ENCODE measurements around the gene FLT3LG. TPM values are rescaled to one million over a fixed set of nuclear protein-coding genes. Genes with fewer than 3 reads are reported as not detected.
"Not testable (repeated sequence)": the region's sequence is repeated elsewhere in the genome, so short reads cannot be mapped to it uniquely, and the experiment has no call there.

FLT3LG gene
- total RNA-seq, 1 donor from 2014 or later: 3.3 TPM

DNA sequence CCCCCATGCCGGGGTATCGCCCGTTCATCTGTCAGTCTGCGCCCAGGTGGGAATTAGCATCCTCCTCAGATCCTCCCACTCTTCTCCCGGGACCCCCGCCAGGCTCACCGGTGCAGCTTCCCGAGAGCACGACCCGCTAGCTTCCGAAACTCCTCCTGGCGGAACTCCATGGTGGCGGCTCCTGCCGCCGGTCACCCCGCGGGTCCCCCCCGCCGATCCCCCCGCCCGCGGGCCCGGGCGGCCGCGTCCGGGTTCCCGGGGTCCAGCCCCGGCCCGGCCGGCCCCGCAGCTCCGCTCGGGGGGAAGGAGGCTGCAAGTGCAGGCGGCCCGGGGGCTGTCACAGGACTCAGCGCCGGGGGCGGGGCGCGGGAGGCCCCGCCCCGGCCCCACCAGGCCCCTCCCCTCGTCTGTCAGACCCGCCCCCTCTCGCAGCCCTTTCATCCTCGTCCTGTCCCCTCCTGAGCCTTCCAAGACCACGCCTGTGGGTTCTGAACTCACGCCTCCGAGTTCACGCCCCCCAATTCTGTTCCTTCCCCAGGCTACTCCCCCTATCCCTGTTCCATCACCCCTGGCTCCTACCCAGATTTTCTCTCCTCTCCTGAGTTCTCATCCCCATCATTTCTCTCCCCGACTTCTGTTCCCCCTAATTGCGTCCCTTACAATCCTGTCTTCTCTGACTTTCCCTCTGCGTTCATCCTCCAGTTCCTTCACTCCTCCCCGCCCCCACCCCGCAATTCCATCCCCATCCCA lies 32.6 kb upstream of the FLT3LG start, which contains the start of gene SLC17A7:
Gene SLC17A7 (minus strand): TSS at position 318 of the 750 bp plus-strand sequence. CDS start 148 bp downstream, at position 170.
- ATAC-seq: no peak

DNA sequence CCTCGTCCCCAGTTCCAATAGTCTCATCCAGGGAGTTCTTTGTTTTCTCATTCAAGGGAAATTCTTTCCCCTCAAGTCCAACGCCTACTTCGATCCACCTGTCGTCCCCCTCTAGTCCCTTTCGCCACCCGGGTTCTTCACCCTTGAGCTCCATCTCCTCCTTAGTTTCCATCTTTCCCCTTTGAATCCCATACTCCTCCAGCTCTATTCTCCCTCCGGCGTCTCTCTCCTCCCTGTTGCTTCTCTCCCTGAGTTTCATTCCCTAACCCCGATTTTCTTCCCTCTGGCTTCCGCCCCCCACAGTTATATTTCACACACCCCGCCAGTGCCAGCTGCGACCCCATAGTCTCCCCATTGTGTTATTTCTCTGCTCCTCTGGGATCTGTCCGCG lies 32.1 kb upstream of the FLT3LG start:
- no peak for ATAC-seq

DNA sequence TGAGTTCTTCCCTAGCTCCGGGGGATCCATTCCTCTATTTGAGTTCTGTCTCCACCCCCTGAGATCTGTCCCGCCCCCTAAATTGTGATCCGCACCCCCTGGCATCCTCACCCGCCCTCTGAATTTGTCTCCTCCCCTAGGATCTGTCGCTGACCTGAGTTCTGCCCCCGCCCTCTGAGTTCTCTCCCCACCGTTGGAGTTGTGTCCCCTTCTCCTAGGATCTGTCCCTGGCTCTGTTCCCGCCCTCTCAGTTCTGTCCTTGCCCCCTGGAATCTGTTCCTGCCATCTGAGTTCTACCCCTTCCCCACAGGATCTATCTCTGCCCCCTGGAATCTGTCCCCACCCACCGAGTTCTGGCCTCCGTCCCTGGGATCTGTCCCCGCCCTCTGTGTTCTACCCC lies 31.7 kb upstream of the FLT3LG start:
- ATAC-seq: no peak

DNA sequence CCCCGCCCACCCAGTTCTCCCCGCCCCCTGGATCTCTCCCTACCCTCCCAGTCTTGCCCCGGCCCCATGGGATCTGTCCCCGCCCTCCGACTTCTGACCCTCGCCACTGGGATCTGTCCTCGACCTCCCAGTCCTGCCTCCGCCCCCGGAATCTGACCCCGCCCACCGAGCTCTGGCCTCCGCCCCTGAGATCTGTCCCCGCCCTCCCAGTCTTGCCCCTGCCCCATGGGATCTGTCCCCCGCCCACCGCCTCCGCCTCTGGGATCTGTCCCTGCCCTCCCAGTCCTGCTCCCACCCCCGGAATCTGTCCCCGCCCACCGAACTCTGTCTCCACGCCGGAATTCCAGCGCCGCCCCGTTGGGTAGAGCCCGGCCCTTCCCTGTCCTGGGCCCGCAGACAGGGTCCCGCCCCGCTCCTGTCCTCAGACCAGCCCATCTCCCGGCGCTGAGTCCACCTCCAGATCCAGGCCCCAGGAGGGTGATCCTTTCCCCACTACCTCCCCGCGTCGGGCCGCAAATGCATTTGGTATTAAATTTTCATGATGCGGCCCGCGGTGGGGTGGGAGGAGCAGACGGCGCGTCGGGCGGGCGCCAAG lies 31.1 kb upstream of the FLT3LG start:
- peak; percentile 69 for ATAC-seq

DNA sequence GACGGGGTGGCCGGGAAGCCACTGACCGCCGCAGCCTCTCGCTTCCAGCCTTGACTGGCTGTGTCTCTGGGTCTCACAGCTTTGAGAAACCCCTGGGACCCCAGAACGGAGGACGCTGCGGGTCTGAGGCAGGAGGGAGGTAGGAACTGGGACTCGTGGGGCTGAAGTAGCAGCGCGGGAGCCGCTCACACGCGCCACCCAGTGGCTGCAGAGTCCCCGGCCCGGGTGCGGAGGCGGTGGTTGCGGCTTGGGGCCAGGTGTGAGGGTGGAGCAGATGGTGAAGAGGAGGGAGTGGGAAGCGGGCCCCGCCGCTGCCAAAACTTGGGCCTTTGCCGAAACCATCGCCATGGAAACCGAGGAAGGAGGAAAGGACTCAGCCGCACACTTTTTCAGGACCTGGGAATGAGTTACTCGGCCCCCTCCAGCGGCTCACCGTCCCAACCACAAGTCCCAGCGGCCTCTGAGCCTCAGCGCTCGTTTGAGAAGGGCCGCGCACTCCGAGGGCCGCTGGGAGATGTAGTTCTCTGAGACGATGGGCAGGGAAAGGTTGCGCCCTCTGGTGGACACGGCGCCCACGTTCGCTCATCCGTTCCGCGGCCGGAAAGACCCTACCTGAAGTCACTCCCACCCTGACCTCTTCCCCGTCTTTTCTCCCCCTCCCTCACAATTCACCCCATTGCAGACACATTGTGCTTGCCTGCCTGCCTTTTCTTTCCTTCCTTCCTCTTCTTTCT lies 30.5 kb upstream of the FLT3LG start:
- peak; percentile 86 for ATAC-seq

DNA sequence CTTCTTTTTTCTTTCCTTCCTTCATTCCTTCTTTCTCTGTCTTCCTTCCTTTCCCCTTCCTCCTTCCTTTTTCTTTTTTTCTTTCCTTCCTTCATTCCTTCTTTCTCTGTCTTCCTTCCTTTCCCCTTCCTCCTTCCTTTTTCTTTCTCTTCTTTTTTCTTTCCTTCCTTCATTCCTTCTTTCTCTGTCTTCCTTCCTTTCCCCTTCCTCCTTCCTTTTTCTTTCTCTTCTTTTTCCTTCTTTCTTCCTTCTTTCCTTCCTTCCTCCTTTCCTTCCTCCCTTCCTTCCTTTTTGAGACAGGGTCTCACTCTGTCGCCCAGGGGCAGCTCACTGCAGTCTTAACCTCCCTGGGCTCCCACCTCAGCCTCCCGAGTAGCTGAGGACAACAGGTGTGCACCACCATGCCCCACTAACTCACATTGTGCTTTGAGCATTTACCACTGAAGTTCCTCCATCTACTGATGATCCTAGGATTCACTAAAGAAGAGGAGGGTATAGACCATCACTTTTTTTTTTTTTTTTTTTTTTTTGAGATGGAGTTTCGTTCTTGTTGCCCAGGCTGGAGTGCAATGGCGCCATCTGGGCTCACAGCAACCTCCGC lies 29.8 kb upstream of the FLT3LG start:
- not testable (repeated sequence) for ATAC-seq

DNA sequence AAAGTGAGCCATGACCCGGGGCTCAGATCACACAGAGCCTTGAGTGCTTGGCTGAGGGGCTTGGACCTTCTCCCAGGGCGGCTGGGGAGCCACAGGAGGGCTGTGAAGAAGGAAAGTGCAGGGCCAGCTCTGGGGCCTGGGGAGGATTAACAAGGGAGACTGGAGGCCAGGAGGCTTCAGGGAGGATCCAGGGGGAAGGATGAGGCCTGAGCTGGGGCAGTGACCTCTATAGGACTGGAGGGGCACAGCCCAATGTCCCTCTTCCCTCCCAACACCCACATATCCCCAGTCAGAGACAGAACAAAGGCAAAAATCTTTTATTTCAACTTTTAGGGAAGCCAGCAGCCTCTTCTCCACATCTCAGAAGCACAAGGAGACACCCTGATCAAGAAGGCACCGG lies 28.0 kb upstream of the FLT3LG start:
- ATAC-seq: no peak

DNA sequence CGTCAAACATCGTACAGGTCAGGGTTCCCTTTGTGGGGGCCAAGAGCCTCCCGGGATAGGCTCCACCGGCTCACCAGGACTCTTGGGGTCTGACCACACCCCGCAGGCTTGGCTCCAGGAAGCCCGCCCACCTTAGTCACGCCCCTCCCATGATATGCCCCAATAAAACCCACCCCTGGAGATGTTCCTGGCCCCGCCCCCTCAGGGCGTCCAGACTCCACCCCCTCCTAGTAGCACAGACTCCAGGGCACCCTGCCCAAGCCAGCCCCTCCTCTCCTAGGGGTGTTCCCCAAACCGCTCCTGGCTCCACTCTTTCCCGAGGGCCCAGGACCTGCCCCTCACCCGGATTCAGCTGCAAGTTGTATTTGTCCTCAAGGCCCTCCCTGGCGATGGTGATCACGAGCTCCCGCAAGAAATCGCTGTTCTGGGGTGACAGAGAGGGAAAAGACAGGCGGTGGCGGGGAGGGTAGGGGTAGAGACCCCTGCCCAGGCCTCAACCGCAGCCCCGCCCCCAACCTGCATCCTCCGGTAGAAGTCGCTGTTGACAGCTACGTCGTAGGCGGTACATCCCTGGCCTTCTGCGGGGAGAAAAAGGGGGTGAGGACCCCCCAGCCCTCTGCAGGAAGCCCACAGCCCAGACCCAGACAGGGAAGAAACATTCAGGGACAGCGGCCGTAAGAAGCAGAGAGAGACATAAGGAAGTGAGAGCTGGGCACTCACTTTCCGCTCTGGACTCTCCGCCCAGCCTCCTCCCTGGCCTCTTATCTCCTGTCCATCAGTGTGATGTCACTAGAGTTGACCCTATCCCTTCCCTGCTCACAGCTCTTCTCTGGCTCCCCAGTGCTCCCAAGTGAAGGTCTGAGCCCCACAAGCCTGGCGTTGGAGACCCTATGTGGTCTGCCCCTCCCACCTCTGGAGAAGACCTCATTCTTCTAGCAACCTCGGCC lies 26.3 kb upstream of the FLT3LG start:
- ATAC-seq: no peak

DNA sequence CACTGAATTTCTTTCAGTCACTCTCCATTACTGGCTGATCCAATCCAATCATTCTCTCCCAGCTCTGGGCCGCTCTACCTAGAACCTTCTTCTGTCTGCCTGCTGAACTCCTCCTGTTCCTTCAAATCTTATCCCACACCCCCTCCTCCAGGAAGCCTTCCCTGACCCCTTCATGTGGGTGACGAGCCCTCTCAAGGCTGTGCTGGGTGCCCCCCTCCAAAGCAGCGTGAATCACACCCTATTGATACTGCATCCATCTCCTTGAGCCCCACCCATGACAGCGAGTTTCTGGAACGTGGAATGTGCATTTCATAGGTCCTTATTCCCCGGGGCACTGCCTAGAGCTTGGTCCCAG lies 25.6 kb upstream of the FLT3LG start:
- ATAC-seq: no peak

DNA sequence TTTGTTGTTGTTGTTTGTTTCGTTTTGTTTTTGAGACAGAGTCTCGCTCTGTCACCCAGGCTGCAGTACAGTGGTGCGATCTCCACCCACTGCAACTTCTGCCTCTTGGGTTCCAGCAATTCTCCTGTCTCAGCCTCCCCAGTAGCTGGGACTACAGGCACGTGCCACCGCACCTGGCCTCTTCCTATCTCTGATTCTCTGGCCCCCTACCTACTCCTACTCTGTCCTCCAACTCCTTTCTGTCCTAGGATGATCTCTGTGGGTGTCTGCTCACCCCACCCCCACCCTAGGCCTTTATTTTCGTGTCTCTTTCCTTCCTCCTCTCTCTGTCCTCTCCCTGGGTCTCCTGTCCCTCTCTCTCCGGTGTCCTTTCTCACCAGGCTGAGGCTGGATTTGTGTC lies 23.6 kb upstream of the FLT3LG start:
- ATAC-seq: no peak

DNA sequence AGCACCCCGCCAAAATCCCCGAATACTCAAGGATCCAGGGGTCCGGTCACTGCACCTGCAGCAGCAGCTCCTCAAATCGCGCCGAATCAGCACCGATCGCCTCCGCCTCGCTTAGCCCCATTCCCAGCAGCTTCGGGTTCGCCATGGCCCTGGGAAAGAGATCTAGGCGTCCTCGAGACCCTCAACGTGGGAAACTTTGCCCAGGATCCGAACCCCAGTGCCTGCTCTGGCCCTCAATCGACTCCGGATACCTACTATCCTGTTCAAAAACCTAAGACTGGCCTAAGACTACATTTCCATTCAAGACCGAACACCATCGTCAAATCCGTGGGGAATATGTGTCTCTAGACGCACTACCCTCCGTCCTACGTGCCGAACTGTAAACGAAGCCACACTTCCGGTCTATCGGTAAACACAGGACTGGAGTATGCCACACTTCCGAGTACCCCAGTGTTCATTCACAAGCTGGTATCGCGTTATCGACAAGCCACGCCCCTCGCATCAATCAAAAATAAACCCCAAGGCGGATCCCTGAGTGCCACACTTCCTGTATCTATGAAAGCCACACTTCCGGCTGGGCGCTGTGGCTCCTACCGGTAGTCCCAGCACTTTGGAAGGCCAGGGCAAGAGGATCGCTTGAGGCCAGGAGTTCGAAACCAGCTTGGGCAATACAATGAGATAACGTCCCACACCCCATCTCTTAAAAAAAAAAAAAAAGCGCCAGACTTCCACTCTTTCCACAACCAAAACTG lies 22.4 kb upstream of the FLT3LG start, which contains the start of gene PIH1D1:
Gene PIH1D1 (minus strand): TSS at position 385 of the 752 bp plus-strand sequence. CDS start 240 bp downstream, at position 145.
- peak; percentile 83 for ATAC-seq

DNA sequence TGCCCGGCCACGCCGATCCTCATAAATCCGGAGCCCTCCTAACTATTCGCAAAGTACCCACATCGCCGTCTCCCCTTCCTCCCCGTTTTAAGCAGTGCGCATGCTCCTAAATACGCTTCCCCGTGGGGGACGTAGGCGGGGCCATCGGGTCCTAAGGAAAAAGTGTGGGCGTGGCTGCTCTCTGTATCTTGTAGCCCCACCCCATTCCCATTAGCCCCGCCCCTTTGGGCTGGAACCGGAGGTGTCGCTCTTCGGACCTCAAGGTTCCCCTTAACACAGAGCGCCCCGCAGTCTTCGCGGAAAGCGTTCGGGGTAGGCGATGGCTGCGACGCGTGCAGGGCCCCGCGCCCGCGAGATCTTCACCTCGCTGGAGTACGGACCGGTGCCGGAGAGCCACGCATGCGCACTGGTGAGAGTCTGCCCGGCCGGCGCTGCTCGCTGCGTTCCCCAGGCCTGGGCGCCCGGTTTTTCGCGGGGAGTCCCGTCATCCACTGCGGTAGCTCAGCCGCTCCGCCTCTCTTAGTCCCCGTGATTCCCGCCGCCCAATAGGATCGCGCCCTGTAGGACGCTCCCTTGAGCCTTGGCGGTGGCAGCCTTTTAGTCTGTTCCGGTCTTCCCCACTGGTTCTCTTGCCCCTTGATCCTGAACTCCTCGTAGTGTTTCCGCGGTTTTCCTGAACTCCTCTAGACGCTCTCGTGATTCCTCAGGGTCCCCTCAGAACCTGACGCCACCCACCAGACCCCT lies 20.8 kb upstream of the FLT3LG start, which contains the start of gene ALDH16A1:
Gene ALDH16A1 (plus strand): TSS at position 213 of the 744 bp plus-strand sequence. CDS start 107 bp downstream, at position 320.
- ATAC-seq: peak; percentile 92

DNA sequence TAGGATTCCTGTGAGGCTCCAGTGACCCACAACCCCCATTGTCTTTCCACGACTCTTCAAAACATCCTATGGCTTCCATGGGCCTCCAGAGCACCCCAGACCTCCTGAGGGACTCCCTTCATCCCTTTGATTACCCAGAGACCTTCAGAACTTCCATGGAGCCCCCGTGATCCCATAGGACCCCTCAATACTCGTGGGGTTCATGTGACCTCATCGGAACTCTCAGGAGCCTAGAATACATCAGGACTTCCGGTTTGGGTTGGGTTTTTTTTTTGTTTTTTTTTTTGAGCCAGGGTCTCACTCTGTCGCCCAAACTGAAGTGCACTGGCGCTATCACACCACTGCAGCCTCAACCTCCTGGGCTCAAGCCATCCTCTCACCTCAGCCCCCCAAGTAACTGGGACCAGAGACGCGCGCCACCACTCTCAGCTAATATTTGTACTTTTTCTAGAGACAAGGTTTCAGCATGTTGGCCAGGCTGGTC lies 20.2 kb upstream of the FLT3LG start:
- ATAC-seq: no peak

DNA sequence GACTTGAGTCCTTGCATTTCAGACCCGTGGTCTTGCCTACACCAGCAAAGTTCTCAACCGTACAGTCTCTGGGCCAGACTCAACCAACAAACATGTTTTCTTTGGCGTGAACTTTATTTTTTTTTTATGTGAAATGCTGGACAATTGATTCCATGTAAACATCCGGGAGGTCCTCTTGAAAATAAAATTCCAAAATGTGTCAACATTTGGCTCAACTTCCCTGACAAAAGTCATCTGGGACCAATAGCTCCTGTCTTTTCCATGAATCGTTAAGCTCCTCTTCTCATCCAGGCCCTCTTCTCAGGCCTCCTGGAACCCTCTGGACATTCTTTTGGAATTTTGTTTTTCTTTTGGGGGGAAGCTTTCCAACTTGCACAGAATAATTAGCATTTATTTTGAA lies 18.2 kb upstream of the FLT3LG start:
- no peak for ATAC-seq

DNA sequence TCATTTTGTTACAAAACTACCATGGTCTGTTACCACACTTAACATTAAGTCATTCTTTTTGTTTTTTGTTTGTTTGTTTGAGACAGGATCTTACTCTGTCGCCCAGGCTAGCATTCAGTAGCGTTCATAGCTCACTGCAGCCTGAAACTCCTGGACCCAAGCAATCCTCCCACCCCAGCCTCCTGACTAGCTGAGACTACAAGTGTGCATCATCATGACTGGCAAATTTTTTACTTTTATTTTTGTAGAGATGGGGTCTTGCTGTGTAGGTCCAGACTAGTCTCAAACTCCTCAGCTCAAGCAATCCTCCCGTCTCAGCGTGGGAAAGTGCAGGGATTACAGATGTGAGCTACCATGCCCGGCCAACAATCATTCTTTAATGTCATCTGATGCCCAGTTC lies 17.7 kb upstream of the FLT3LG start:
- no peak for ATAC-seq

DNA sequence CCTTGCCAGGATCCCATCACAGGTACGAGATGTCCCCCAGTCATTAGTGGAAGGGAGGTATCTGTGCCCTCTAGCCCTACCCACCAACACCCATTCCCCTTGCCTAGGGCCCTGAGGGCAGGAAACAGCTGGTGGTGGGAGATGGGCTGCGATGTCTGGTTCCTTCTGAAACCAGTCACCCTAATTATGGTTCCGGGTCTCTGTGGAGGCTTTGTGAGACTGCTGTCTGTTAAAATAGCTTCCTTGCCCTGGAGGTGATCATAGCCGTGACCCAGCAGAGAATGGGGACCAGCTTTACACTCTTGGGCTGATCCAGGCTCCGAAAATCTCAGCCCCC lies 15.5 kb upstream of the FLT3LG start:
- ATAC-seq: no peak

DNA sequence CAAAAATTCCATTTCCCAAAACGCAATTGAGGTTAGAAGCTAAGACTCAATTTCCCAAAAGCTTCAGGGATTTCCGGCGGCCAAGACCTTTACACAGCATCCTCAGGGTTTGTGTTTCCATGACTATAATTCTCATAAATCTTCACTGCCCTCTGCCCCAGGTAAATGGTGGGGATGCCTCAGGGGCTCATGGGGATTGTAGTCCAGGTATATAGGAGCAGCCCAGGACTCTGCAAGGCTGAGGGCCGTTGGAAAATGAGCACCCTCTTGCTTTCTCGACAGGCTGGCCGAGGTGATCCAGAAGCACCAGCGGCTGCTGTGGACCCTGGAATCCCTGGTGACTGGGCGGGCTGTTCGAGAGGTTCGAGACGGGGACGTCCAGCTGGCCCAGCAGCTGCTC lies 14.6 kb upstream of the FLT3LG start:
- no peak for ATAC-seq

DNA sequence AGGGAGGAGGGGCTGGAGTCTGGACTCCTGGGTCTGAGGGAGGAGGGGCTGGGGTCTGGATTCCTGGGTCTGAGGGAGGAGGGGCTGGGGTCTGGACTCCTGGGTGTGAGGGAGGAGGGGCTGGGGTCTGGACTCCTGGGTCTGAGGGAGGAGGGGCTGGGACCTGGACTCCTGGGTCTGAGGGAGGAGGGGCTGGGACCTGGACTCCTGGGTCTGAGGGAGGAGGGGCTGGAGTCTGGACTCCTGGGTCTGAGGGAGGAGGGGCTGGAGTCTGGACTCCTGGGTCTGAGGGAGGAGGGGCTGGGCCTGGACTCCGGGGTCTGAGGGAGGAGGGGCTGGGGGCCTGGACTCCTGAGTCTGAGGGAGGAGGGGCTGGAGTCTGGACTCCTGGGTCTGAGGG lies 12.9 kb upstream of the FLT3LG start:
- ATAC-seq: not testable (repeated sequence)

DNA sequence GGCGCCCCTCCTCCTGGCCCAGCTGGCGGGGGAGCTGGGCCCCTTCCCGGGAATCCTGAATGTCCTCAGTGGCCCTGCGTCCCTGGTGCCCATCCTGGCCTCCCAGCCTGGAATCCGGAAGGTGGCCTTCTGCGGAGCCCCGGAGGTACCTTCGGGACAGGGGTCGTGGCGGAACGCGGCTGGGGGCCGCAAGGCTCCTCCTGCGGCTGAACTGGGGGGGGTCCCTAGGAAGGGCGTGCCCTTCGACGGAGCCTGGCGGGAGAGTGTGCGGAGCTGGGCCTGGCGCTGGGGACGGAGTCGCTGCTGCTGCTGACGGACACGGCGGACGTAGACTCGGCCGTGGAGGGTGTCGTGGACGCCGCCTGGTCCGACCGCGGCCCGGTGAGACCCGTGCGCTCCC lies 12.4 kb upstream of the FLT3LG start:
- no peak for ATAC-seq

DNA sequence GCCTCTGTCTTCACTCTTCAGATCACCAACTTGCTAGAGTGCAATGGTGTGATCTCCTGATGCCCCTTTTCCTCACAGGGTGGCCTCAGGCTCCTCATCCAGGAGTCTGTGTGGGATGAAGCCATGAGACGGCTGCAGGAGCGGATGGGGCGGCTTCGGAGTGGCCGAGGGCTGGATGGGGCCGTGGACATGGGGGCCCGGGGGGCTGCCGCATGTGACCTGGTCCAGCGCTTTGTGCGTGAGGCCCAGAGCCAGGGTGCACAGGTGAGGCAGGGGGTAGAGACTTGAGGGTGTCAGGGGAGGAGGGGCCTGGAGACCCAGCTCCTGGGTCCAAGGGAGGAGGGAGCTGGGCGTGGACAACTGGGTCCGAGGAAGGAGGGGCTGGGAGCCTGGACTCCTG lies 11.5 kb upstream of the FLT3LG start:
- no peak for ATAC-seq
